GM18499 (cell line): ENCODE data around the gene SP4.
"Not testable (repeated sequence)": the region's sequence is repeated elsewhere in the genome, so short reads cannot be mapped to it uniquely, and the experiment has no call there.

Experiments
- ATAC-seq: cut with Tn5 transposase; IDR thresholded peaks from one replicate; pipeline ENCODE4 v1.9.1; 2021; ENCODE audit warnings: moderate number of reproducible peaks; ENCODE audit not compliant: insufficient read depth, unreplicated experiment

Gene SP4

GRCh38 chr7:21508538-21508937, 80.7 kb downstream of the SP4 start:
- ATAC-seq = no peak

GRCh38 chr7:21514062-21514461, 86.2 kb downstream of the SP4 start:
- no peak for ATAC-seq

DNA sequence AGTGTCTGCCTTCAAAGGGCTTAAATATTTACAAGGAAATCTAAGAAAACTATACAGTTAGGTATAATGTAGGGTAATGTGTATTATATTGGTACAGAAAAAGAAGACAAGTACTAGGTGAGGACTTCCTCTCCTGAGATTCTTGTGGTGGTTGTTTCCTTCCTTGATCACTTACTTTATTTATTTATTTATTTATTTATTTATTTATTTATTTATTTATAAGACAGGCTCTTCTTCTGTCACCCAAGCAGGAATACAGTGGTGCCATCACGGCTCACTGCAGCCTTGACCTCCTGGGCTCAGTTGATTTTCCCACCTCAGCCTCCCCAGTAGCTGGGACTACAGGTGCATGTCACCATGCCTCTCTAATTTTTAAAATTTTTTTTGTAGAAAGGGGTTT, 96.8 kb downstream of the SP4 start:
- ATAC-seq = no peak

GRCh38 chr7:21526007-21526406, 98.1 kb downstream of the SP4 start:
- no peak for ATAC-seq

DNA sequence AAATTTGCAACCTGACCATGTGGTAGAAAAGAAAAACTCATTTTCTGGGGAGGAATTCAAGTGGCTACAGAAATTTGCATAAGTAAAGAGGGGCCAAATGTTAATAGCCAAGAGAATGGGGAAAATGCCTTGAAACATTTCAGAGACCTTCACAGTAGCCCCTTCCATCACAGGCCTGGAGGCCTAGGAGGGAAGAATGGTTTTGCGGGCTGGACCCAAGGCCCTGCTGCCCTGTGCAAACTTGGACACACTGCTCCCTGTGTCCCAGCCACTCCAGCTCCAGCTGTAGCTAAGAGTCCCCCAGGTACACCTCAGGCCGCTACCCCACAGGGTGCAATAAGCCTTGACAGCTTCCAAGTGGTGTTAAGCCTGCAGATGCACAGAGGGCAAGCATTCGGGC, 98.6 kb downstream of the SP4 start:
- ATAC-seq = no peak

GRCh38 chr7:21532485-21532884, 104.6 kb downstream of the SP4 start:
- ATAC-seq = not testable (repeated sequence)

- ATAC-seq = not testable (repeated sequence)
These were observed 105.8 kb downstream of the SP4 start for GRCh38 chr7:21533646-21534045.

GRCh38 chr7:21536445-21537118, 108.7 kb downstream of the SP4 start:
- ATAC-seq = not testable (repeated sequence)

- no peak for ATAC-seq
These were observed 111.1 kb downstream of the SP4 start for GRCh38 chr7:21538936-21539495.

GRCh38 chr7:21542891-21543527, 115.1 kb downstream of the SP4 start, which contains the start of gene DNAH11:
Gene DNAH11 (plus strand): TSS chr7:21543039. CDS start chr7:21543246, 207 bp downstream.
- no peak for ATAC-seq

GRCh38 chr7:21543528-21544302, 115.8 kb downstream of the SP4 start:
- ATAC-seq = no peak

DNA sequence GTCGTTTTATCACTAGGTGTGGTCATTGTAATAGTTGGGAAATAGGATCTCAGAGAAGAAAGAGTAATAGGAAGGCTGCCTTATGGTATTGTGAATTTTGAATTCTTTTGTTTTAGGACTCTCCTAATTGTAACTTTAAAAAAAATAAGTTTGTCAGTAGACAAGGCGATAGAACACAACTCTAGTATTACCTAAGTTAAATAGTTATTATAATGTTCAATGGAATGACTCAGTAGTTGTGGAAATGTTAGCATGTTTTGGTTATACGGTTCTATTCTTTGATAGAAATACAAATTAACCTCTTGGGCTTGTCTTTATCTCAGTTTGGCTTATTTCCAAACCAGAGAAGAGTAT, 116.4 kb downstream of the SP4 start:
- no peak for ATAC-seq

DNA sequence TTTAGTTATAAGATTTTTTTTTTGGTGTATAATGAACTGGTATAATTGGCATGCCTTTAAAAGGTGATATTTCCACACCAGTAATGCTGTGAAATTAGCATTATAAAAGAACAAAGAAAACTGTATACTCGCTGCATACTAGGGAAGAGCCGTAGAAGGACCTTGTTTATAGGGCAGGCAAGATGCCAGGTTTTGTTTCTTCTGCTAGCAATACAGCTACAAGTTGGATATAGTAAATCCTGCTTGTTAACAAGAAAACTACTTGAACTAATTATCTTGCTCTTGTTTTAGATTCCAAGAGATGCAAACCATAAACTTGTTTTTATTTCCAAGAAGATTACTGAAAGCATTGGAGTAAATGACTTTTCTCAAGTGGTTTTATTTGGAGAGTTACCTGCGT, 116.8 kb downstream of the SP4 start:
- ATAC-seq = no peak

- ATAC-seq = no peak
These were observed 119.6 kb downstream of the SP4 start for GRCh38 chr7:21547501-21547900.

DNA sequence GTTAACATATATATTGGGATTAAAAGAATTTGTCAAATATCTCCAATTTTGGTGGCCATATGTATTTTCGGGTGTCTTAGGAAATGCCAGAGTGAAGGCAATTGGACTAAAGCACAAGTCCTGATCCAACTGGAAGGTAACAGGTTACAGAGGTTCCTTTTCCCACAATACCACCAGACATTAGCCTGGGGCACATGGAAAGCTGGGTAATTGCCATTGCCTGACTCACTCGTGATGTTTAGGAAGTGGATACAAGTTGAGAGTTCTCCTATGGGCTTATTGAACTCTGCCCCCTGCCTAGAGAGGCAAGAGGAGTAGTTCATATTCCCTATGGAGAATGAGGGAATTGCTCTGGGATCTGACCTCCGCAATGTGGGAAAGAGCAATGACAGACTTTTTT, 120.6 kb downstream of the SP4 start:
- no peak for ATAC-seq

GRCh38 chr7:21550076-21550475, 122.2 kb downstream of the SP4 start:
- ATAC-seq = no peak

GRCh38 chr7:21550821-21551531, 123.1 kb downstream of the SP4 start:
- ATAC-seq = no peak

DNA sequence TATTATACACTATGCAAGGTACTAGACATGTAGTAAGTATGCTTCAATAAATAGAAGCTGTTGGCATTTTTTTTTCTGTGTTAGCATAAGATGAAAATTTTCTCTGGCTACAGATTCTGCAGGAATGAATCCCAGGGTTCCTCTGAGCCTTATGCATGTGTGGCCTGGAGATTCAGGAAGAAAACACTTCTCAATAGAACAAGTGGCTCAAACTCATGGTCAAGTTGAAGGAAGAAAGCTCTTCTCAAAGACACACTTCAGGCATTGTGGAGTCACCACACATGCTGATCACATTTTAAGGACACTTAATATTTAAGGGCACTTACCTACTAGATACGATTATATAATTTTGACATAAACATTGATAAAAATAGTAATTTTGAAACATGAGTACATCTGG, 134.5 kb downstream of the SP4 start:
- no peak for ATAC-seq
